GM21526 (cell line): ENCODE data around the gene GREB1.

Experiments used
- ATAC-seq: cut with Tn5 transposase; IDR thresholded peaks from one replicate; pipeline ENCODE4 v1.9.1; 2021; ENCODE audit warnings: moderate library complexity; ENCODE audit not compliant: unreplicated experiment, low FRiP score

GREB1 gene

GRCh38 chr2:11507517-11507916, 26.3 kb upstream of the GREB1 start:
- ATAC-seq = no peak

GRCh38 chr2:11508279-11508678, 25.6 kb upstream of the GREB1 start:
- no peak for ATAC-seq

GRCh38 chr2:11509657-11510360, 24.0 kb upstream of the GREB1 start:
- no peak for ATAC-seq

- no peak for ATAC-seq
Measured at GRCh38 chr2:11512431-11512830, 21.4 kb upstream of the GREB1 start.

GRCh38 chr2:11513319-11513718, 20.5 kb upstream of the GREB1 start:
- no peak for ATAC-seq

GRCh38 chr2:11514081-11514730, 19.6 kb upstream of the GREB1 start:
- ATAC-seq = no peak

- no peak for ATAC-seq
Measured at GRCh38 chr2:11514904-11515303, 18.9 kb upstream of the GREB1 start.

GRCh38 chr2:11515490-11515981, 18.3 kb upstream of the GREB1 start:
- ATAC-seq = no peak

- no peak for ATAC-seq
Measured at GRCh38 chr2:11516984-11517648, 16.7 kb upstream of the GREB1 start.

- no peak for ATAC-seq
Measured at GRCh38 chr2:11517906-11518305, 15.9 kb upstream of the GREB1 start.

- ATAC-seq = no peak
Measured at GRCh38 chr2:11520092-11520693, 13.7 kb upstream of the GREB1 start.

- no peak for ATAC-seq
Measured at GRCh38 chr2:11521775-11522174, 12.1 kb upstream of the GREB1 start.

- ATAC-seq = no peak
Measured at GRCh38 chr2:11524470-11524869, 9.4 kb upstream of the GREB1 start.

- ATAC-seq = no peak
Measured at GRCh38 chr2:11525762-11526161, 8.1 kb upstream of the GREB1 start.

GRCh38 chr2:11527001-11527400, 6.8 kb upstream of the GREB1 start:
- ATAC-seq = no peak

- no peak for ATAC-seq
Measured at GRCh38 chr2:11528228-11528627, 5.6 kb upstream of the GREB1 start.

GRCh38 chr2:11530864-11531465, 2.9 kb upstream of the GREB1 start:
- no peak for ATAC-seq

GRCh38 chr2:11532416-11533055, 1.3 kb upstream of the GREB1 start:
- no peak for ATAC-seq

GRCh38 chr2:11534071-11534745, 363 bp downstream of the GREB1 start:
- no peak for ATAC-seq
